ENCODE results near the gene LIMA1.

GRCh38 chr12:50162230-50162629 is 121.1 kb downstream of the LIMA1 start:
- no peak for TF ChIP-seq CTCF (IDR thresholded peaks at IDR 0.05; ENCODE audit: low read length)
- TF ChIP-seq EZH2 (optimal IDR thresholded peaks at IDR 0.05; ENCODE audit: low read depth, low read length): no peak
- no peak for TF ChIP-seq EZH2phosphoT487 (IDR thresholded peaks at IDR 0.05; ENCODE audit: low read length)

All from MM.1S (cell line).